Measurements from ENCODE around the gene SLC11A2. TPM values are rescaled to one million over a fixed set of nuclear protein-coding genes. Genes with fewer than 3 reads are reported as not detected.
A peak's percentile ranks its signal among the peaks of the same experiment; 100 is the strongest.

Gene SLC11A2
- total and polyA plus RNA-seq, 2 of the 13 experiments (the other 11 are each of a cell fraction or from before 2014, with no cell fraction given), result 71.7 to 77.0 TPM

- no peak for TF ChIP-seq ZBTB43 (CRISPR knock-in tag; conservative IDR thresholded peaks at IDR 0.05)
- no peak for TF ChIP-seq ZNF749 (CRISPR knock-in tag; IDR thresholded peaks at IDR 0.05; ENCODE audit: borderline replicate concordance)
- TF ChIP-seq ZSCAN12 (CRISPR knock-in tag; IDR thresholded peaks at IDR 0.05), result no peak
- 0 out of 2 replicates have a peak, but pooled peaks have one; percentile 22 for TF ChIP-seq MAFF (IDR thresholded peaks at IDR 0.05; ENCODE audit: low read depth, low read length)
These were observed 35.9 kb downstream of the SLC11A2 start (continued) for GRCh38 chr12:50990147-50990727.

GRCh38 chr12:50988871-50989270 lies 37.3 kb downstream of the SLC11A2 start:
- no peaks in the 10 kb centered on the region for H3K27me3 ChIP-seq (ENCODE audit: control insufficient read depth in 1 of 2, insufficient read depth in 2 of 2, low read length in 2 of 2)
- no peak overlapping the region for H3K4me3 ChIP-seq (replicated peaks in 1 of 3; ENCODE audit: insufficient read depth in 1 of 3, low read depth in 2 of 3, low read length in 3 of 3)
- H3K36me3 ChIP-seq (replicated peaks in 1 of 2; ENCODE audit: control insufficient read depth in 1 of 2, insufficient read depth in 2 of 2, low read length in 2 of 2), result peaks cover 19 to 41% of the 10 kb centered on the region in 2 experiments
- ATAC-seq (no peak), FAIRE-seq (no peak), DNase-seq (ENCODE audit: low spot score) (no peak)
- H3K9ac ChIP-seq (ENCODE audit: insufficient read depth, low read depth, low read length), result no peak overlapping the region
- no peaks in the 10 kb centered on the region for H3K79me2 ChIP-seq (ENCODE audit: insufficient read depth, low read length)
- intact Hi-C loops (cut with micrococcal nuclease; ENCODE audit: unreplicated experiment), result no loop called here
- TF ChIP-seq FOXC1 (CRISPR knock-in tag; IDR thresholded peaks at IDR 0.05; ENCODE audit: borderline replicate concordance) (no peak), CBX2 (IDR thresholded peaks at IDR 0.05; ENCODE audit: low read depth, low read length) (no peak), CBX2 (CRISPR knock-in tag; IDR thresholded peaks at IDR 0.05; ENCODE audit: low read depth) (no peak), FOXJ3 (CRISPR knock-in tag; IDR thresholded peaks at IDR 0.05; ENCODE audit: borderline replicate concordance) (no peak), HNRNPH1 (optimal IDR thresholded peaks at IDR 0.05; ENCODE audit: low read depth, low read length) (no peak), BRCA1 (CRISPR knock-in tag; IDR thresholded peaks at IDR 0.05) (no peak), ZNF572 (CRISPR knock-in tag; IDR thresholded peaks at IDR 0.05) (no peak), HIC2 (CRISPR knock-in tag; IDR thresholded peaks at IDR 0.05; ENCODE audit: low read depth) (no peak)
- ChIA-PET POLR2A (interaction anchor here (1.1 to 1.8 kb wide), 2 partner anchors 37 to 55 kb away, joined by 3 read pairs; partner anchors contain the start of gene SLC11A2), CTCF (ENCODE audit: low intra/inter-chr PET ratio, low total read pairs) (no interaction called here)
- WGBS (ENCODE audit: low lambda C conversion rate), result 98% methylated on average over 5 of the region's 5 CpGs
- no TSS peak for BruUV-seq (replicated peaks)
- H3K27ac ChIP-seq (ENCODE audit: extremely low read length, insufficient read depth, low read length), result no peak overlapping the region
- H3K4me2 ChIP-seq (ENCODE audit: low read depth, low read length), result no peak overlapping the region
- H4K20me1 ChIP-seq (ENCODE audit: insufficient read depth, low read length), result no peaks in the 10 kb centered on the region
- H3K4me1 ChIP-seq (ENCODE audit: insufficient read depth, low read length), result peaks cover 20% of the 10 kb centered on the region
- no peaks in the 10 kb centered on the region for H3K9me3 ChIP-seq (ENCODE audit: low read length)
- in situ Hi-C loops (cut with HindIII; ENCODE audit: extremely low pct_ligation_motif_present, low pct_unique_long_range_greater_than_20kb), result loop anchor here (5.0 kb wide), 1 partner anchor 162 kb away; no protein-coding TSS in a partner anchor
- no peak overlapping the region for H2AFZ ChIP-seq (ENCODE audit: low read length)

Measured in HepG2 (cell line).